NCI-H1092 (cell line): ENCODE data around the gene PRR7.

Source experiments
- DNase-seq: peaks from one replicate; lab custom pipeline; 2025; lab: John Stamatoyannopoulos, UW

PRR7 gene

DNA sequence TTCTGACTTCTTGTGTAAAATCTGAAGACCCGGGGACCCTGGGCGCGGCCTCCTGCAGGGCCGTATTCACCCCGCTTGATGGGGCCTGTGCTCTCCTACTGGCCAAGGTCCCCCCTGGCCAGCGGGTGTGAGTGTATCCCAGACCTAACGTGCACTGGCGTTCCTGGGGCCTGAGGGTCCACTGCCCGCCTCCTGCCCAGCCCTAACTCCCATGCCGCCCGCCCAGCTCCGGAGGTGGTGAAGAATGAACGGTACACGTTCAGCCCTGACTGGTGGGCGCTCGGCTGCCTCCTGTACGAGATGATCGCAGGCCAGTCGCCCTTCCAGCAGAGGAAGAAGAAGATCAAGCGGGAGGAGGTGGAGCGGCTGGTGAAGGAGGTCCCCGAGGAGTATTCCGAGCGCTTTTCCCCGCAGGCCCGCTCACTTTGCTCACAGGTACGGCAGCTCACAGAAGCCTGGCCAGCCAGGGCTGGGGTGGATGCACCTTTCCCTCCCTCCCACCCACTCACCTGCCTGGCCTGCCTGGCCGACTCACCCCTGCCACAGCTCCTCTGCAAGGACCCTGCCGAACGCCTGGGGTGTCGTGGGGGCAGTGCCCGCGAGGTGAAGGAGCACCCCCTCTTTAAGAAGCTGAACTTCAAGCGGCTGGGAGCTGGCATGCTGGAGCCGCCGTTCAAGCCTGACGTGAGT lies 10.6 kb upstream of the PRR7 start:
- DNase-seq = no peak

DNA sequence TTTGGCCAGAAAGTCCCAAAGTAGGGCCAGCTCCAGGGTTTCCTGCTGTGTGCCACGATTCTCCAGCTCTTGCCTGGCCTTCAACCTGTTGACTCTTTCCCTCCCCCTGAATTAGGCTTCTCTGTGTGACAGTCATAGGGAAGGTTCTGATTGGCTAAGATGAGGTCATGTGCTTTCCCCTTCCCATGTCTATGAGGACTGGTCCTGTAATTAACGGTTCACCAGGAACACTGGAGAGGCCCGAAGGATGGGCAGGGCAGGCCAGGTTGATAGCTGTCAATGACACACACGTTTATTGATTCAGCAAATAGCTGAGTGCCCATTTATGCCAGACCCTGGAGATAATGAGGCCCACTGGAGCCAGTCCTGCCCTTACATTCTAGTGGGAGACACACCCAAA lies 9.0 kb upstream of the PRR7 start:
- DNase-seq = no peak

DNA sequence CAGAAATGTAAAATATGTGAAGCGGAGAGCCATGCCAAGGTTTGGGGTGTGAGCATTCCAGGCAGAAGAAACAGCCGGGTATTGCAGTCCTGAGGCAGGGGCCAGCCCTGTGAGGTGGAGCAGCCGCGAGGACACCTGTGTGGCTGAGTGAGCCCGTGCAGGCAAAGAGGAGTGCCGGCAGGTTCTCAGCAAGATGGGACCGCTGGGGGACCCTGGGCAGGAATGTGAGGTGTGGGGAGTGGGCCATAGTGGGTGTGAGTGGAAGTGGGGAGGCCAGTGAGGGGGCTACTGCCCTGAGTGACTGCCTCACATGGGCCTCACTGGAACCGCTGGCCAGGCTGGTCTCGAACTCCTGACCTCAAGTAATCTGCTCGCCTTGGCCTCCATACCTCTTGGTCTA lies 8.1 kb upstream of the PRR7 start:
- DNase-seq = no peak

DNA sequence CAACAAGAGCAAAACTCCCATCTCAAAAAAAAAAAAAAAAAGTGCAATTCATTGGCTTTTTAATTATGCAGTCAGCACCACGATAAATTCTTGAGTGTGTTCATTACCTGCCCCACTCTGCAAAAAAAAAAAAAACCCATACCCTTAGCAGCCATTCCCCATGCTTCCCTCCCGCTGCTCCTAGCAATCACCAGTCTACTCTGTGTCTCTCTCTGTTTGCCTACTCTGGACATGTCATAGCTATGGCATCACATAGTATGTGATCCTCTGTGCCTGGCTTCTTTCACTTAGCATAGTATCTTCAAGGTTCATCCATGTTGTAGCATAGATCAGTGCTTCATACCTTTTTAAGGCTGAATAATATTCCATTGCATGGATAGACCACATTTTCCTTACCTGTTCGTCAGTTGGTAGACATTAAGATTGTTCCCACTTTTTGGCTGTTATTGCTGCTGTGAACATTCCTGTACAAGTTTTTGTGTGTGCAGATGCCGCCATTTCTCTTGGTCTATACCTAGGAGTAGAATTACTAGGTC lies 7.0 kb upstream of the PRR7 start:
- DNase-seq = no peak

DNA sequence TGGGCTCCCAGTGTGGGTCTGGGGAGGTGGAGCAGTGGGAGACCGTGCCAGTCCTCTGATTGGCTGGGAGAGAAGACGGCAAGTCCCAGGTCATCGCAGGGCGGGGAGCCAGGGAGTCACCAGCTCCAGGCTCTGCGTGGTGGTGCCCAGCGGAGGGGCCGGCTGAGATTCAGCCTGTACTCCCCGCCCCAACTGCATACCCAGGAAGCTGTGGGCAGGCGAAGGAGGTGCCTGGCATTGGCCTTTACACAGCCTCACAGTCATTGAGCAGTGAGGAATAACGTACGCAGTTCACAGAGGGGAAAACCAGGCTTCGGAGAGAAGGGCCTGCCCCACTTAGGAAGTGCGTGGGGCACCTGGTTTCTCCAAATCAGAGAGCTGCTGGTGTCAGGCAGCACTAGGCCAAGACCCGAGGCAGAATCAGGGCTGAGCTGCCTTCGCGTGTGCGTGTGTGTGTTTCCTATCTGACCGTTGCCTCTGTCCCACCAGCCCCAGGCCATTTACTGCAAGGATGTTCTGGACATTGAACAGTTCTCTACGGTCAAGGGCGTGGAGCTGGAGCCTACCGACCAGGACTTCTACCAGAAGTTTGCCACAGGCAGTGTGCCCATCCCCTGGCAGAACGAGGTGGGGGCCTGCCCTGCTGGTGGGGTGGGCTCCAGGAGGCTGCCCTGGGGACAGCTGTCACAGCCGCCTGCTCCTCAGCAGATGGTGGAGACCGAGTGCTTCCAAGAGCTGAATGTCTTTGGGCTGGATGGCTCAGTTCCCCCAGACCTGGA lies 6.2 kb upstream of the PRR7 start:
- DNase-seq = no peak

DNA sequence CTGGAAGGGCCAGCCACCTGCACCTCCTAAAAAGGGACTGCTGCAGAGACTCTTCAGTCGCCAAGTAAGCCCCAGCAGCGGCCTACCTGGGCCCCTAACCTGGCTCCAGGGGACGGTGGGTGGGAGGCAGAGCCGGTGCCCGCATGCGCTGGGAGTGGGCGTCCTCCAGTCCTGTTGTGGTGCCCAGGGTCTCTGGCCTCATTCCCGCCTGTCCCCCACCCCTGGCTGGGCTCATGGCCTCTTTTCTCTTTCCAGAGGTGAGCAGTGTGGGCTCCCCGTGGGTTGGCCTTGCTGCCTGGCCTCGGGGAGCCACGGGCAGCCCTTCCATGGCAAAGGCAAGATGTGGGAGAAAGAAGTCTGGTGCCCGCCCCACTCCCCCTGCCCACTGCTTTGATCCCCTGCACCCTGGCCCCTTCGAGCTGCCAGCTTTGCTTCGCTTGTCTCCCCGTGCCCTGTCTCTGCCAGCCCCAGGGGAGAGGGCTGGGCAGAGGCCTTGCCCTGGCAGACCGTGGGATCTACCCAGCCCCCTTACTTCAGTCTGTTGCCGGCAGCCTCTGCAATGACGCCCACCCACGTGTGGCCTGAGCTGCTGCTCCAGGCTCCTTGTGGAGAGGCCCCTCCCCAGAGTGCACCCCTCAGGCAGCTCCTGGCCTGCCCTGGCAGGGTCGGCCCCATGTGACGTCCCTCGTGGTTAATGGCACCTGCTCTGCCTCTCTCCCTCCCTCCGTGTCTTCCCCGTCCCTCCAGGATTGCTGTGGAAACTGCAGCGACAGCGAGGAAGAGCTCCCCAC lies 5.4 kb upstream of the PRR7 start:
- no peak for DNase-seq

DNA sequence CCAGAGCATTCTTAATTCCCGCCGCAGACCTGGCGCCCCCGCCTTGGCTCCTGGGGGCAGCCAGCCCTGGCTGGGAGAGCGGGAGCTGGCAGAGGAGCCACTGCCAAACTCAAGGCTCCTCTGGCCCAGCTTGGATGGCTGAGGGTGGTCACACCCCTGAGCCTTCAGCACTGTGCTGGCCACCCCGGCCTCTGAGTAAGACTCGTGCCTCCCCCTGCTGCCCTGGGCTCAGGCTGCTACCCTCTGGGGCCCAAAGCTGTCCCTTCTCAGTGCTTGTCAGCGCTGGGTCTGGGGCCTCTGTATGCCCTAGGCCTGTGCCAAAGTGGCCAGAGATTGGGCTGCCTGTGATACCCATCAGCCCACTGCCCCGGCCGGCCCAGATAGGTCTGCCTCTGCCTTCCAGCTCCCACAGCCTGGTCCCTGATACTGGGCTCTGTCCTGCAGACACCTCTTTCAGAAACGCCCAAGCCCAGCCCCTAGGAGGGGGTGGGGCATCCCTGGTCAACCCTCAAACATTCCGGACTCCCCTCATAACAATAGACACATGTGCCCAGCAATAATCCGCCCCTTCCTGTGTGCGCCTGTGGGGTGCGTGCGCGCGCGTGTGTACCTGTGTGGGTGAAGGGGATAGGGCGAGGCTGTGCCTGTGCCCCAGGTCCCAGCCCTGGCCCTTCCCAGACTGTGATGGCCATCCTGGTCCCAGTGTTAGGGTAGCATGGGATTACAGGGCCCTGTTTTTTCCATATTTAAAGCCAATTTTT lies 4.4 kb upstream of the PRR7 start:
- DNase-seq = no peak

DNA sequence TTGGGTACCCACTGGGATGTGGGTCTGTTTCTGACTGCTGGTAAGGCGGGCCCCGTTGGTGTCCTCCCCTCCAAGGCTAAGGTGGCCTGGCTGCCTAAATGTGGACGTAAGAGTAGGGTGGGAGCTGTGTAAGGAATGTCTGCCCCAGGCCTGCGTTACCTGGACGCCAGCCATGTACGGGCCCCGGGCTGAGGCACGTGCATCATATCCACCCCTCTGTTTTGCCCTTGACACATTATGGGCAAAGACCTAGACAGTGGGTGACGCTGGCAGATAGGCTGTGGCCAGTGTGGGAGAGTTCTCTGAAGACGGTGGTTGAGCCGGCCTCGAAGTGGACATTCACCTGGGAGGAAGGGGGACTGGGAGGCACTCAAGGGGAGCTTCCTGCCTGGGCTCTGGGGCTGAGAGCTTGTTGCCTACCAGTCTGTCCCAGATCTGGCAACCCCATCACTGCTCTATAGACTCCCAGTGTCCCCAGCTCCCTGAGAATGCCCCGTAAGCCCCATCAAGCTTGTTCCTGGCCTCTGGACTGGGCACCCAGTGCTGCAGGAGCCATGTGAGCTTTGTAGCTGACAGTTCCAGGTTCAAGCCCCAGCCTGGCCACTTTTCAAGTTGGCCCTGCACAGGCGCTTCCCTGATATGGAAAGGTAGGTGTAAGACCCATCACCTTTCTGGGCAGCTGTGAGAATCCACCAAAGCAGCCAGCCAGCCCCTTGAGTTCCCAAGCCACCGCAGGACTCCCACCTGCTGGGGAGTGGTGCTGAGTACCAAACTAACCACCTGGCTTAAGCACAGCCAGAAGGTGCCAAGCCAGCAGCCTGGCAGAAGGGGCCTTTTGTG lies 3.2 kb upstream of the PRR7 start:
- DNase-seq = no peak

DNA sequence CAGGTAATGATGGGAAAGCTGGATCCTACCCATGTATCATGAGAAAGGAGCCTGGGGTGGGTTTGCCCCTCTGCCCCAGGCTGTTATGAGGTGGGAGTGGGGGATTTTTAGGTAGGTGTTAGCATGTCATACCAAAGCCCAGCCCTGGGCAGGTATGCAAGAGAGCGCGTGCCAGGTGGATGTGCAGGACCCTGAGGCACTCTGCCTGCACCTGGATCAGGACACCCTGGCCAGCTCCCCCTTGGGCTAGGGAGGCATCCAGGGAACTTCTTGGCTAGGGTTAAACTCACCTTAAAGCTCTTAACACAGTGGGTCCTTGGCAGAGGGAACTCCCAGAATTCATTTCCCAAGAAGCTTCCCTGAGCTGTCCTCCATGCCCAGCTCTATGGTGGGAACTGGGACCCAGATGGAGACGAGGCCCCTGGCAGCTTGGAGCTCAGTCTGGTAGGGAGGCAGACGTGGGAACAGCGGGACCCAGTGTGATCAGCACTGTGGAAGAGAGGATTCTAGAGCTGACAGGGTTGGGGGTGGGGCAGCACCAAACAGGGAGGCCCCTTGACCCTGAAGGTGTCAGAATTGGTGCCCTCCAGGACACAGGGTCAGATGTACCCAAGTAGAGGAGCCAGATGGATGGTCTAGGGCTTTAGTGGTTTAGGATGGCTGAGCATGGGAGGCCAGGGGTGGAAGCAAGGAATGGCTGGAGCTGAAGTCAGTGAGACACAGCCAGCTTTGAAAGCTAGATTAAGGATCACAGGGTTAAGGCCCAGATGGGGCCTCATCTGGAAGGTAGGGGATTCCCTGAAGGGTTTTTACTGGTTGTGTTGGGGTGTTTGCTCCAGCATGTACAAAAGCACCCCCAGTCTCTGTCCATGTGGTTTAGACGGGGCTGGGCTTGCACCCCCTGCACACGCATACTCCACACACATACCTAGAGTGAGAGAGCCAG lies 2.2 kb upstream of the PRR7 start:
- DNase-seq = no peak

DNA sequence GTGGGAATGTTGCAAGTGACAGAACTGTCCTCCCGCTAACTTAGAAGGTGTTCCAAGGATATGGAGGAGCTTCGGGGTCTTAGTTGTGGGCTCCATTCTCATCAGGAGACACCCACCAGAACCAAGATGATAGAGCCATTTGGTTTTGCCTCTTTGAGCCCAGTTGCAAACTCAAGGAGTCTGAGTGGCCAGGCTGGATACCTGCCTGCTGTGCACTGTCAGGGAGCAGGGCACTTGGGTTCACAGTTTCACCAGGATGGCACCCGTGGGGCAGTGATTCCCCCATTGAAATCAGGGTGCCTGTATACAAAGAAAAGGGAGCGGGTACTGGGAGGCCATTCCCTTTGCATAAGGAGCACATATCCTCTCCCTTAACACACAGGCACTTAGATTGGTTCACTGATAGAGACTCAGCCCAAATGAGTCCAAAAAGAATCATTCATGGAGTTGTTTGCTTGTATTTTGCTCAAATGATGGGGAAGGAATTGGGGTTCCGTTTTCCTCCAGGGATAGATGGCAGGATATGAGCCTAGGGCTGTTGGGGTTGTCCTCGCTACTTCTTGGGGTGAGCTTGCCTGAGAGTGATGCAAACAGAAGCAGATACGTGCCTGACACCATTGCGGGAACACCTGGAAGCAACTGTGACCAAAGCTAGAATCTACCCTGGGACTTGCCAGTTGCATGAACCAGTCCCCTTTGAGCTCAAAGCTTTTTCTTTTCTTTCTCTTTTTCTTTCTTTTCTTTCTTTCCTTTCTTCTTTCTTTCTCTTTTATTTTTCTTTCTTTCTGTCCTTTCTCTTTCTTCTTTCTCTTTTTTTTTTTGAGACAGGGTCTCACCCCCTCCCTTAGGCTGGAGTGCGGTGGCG lies 1.3 kb upstream of the PRR7 start:
- no peak for DNase-seq

DNA sequence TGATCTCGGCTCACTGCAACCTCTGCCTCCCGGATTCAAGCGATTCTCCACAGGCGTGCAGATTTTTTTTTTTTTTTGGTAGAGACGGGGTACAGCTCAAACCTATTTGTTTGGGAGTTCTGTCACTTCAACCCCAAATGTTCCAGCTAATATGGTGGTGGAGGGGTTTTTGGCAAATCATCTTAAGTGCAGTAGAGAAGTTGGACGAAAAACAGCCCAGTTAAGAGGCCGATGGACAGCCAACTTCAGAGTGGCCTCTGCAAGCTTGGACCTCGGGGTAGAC lies 756 bp upstream of the PRR7 start:
- no peak for DNase-seq

DNA sequence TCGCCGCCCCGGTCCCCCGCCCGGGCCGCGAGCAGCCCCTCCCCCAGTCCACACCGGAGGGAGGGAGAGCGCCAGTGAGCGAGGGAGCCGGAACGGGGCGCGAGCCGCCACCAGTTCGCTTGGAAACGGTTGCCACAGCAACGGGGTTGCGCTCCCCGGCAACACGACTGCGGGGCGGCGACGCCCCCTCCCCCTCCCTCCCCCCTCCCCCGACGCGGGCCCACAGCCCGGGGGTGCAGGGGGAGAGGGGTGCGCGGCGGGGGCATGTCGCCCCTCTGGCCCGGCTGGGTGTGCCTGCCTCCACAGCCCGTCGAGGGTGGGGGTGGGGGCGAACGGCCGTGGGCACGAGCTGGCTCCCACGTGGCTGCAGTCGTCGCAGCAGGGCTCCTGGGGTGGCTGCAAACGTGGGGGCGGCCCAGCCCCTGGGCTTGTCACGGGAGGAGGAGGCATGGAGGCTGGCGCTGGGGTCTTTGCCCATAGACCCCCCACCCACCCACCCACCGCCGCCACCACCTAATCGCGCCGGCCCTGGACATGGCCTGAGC lies 524 bp downstream of the PRR7 start:
- peak; percentile 52 for DNase-seq

DNA sequence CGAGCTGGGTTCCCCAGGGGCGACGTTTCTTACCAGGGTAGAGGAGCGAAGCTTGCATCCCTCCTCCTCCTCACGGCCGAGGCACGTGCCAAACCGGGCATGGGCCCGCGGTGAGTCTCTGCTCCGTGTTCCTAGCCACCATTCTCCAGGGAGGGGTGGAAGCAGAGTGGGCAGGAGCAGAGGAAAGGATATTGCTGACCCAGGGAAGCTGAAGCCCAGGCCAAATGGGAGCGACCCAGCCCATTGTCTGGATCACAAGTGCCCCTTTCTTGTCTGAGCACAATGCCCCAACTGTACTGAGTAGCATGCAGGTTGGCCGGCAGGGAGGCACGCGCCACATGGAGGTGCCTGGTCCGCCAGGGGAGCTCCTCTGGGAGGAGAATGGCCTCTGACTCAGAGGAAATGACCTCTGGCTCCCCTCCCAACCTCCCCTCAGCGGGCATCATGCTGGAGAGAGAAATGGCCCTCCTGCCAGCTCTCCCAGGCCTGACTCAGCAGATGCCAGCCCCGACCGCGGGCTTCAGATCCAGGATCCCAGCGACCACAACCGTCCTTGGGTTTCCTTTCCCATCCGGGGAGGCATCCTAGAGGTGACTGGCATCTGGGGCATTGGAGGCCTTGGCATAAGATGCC lies 1.1 kb downstream of the PRR7 start:
- peak; percentile 35 for DNase-seq

DNA sequence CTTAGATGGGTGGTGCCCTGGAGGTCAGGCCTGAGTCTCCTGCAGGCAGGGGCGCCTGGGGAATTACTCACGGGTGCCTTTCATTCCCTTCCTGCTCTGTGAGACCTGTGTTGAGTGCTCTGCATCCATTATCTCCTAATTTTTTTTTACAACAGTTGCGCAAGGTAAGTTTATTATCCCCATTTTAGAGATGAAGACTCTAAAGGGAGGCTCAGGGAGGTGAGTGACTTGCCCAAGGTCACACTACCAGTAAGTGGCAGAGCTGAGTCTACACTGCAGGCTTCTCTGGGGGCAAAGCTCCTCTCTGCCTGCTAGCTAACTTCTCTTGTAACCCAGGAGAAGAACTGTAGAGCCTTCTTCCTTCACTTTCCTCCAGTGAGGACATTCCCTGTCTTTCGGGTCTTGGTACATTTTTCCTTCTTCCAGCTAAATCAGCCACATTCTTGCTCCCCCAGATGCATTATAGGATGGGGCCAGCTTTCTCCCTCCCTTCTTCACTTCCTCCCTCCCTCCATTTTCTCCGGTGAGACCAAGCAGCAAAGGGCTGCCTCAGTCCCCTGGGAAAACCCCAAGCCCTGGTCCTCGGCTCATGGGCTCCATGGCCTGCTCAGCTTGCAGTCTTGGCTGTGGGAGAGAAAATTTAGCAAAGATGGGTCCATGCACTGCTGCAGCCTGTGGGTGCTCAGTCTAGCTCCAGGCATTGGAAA lies 1.8 kb downstream of the PRR7 start:
- no peak for DNase-seq

DNA sequence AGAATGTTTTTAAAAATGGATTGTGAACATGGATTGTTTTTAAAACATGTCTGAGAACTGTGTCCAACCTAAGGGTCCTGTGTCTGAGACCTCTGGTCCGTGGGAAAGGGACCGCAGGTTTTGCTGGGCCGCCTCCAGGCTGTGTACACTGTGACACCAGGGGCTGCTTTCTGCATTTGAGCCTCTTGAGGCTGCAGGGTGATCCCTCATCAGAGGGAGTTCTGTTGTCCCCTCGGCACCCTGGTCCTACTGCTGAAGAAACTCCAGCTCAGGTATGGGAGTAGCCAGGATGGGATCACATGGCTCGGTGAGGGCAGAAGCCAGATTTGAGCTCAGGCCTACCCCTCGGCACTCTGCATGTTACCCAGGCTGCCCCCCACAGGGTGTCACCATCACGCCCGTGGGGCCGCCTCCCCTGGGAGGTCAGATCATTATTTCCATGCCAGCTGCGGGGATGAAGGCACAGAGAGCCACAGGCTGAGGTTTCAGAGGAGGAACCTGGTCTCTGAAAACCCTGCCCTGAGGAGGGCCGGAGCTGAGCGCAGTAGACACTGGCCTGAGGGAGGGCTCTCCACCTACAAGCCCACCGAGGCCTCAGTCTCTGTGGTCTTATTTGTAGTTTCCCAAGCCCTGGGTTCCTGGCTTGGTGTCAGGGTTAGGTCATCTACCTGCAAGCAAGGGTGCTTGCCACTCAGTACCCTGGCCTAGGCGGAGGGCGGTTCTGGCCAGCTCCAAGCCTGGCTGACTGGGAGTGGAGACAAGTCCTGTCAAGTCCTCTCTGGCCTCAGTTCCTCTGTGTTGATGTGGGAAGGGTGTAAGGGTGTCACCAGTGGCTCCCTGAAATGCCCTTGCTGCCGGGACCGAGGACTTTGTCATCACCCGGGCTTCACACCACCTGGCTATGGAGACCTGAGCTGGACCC lies 2.8 kb downstream of the PRR7 start:
- no peak for DNase-seq

DNA sequence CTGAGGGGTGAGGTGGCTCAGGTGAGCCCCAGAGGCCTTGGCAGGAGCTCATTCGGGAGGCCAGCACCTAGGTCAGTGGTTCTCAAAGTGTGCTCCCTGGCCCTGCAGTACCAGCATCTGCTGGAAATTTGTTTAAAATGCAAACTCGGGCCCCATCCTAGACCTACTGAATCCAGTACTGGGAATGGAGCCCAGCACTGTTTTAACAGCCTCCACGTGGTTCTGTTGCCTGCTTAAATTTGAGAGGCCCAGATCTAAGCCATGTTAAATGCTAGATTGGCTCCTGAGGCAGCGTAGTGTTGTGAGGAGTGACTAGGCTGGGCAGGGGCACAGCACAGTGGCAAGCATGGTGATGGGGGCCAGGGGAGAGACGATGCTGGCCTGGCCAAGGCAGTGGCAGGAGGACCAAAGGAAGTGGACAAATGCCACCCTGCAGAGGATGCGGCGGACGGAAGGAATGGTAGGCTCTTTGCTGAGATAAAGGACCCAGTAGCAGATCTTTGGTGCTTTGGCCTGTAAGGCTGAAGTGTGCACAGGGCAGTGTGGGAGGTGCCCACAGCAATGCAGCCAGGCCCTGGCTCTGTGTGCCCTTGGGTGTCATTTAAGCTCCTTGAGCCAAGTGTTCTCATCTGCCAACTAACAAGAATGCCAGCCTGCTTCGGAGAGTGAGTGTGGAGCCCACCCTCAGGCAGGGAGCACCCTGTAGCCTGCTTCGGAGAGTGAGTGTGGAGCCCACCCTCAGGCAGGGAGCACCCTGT lies 4.2 kb downstream of the PRR7 start:
- DNase-seq = no peak
